ENCODE results near the gene ACD. TPM values are rescaled to one million over a fixed set of nuclear protein-coding genes. Genes with fewer than 3 reads are reported as not detected.

Gene ACD
- total RNA-seq, 1 experiment from 2014 or later: 34.1 TPM

GRCh38 chr16:67651039-67651438, 9.0 kb downstream of the ACD start:
- H3K18ac ChIP-seq (ENCODE audit: insufficient read length, low read depth, low read length): no peak overlapping the region

More at GRCh38 chr16:67651039-67651438, 9.0 kb downstream of the ACD start:
- no peaks in the 10 kb centered on the region; the same call in 1 of the 2 replicates for H3K27me3 ChIP-seq (ENCODE audit: insufficient read depth, low read length)
- H3K23ac ChIP-seq (ENCODE audit: insufficient read length, low read depth, low read length): no peak overlapping the region
- H2BK12ac ChIP-seq (ENCODE audit: insufficient read length, low read depth, low read length): no peak overlapping the region
- H4K91ac ChIP-seq (ENCODE audit: insufficient read length, low read depth, low read length): no peak overlapping the region
- no peaks in the 10 kb centered on the region for H3K79me1 ChIP-seq (ENCODE audit: insufficient read depth, low read depth, low read length, poor library complexity, severe bottlenecking)
- Mint-ChIP-seq H3K36me3 (ENCODE audit: insufficient read depth in 1 of 3, low read depth in 3 of 3) (peaks cover 12 to 41% (median 39%) of the 10 kb centered on the region in 3 experiments), H3K4me1 (peaks cover 2 to 6% of the 10 kb centered on the region in 2 experiments; a peak in 3 of 4 replicates), H3K27me3 (ENCODE audit: low read depth) (peaks cover 5% of the 10 kb centered on the region), H3K4me3 (no peak overlapping the region), H3K9me3 (no peaks in the 10 kb centered on the region; a peak in 1 of 5 replicates), H3K27ac (no peak overlapping the region)
- no peak overlapping the region for H3K27ac ChIP-seq (ENCODE audit: insufficient read length, low read depth, low read length)
- no peak overlapping the region for H4K5ac ChIP-seq (ENCODE audit: insufficient read length, low read depth, low read length)
- no peak overlapping the region for H3K4me2 ChIP-seq (ENCODE audit: insufficient read depth, insufficient read length, low read length)
- peaks cover 3% of the 10 kb centered on the region for H3K23me2 ChIP-seq (ENCODE audit: insufficient read length, low read depth, low read length, poor library complexity, severe bottlenecking)
- DNase-seq: no peak
- whole genome bisulfite sequencing (ENCODE audit: extremely low coverage, insufficient read length, low lambda C conversion rate): no CpG with 5 or more reads among the region's 7 CpGs
- H3K56ac ChIP-seq (ENCODE audit: insufficient read length, low read depth, low read length): no peak overlapping the region
- H2BK15ac ChIP-seq (ENCODE audit: low read depth, low read length): no peak overlapping the region
- H2BK5ac ChIP-seq (ENCODE audit: insufficient read length, low read length): no peak overlapping the region
- no peaks in the 10 kb centered on the region for H3K4me1 ChIP-seq (ENCODE audit: insufficient read depth, low read length)
- H3K79me2 ChIP-seq (ENCODE audit: insufficient read depth, low read length): no peaks in the 10 kb centered on the region
- H4K20me1 ChIP-seq (ENCODE audit: control insufficient read depth, insufficient read depth, insufficient read length): no peaks in the 10 kb centered on the region
- no peak overlapping the region for H2BK20ac ChIP-seq (ENCODE audit: low read depth, low read length, poor library complexity, severe bottlenecking)
- no peak overlapping the region for H3K9ac ChIP-seq (ENCODE audit: extremely low read depth, insufficient read length, low read length)
- no peak overlapping the region for H4K8ac ChIP-seq (replicated peaks; ENCODE audit: insufficient read length, low read depth, low read length)
- no peak overlapping the region for H3K4ac ChIP-seq (ENCODE audit: low read depth, low read length)
- no peak overlapping the region for H2BK120ac ChIP-seq (ENCODE audit: low read depth, low read length, poor library complexity, severe bottlenecking)
- H3K14ac ChIP-seq (ENCODE audit: insufficient read depth, low read length): no peak overlapping the region
- TF ChIP-seq CTCF (conservative IDR thresholded peaks at IDR 0.05): no peak
- H3T11ph ChIP-seq (ENCODE audit: low read length): no peak overlapping the region
- H2AFZ ChIP-seq (ENCODE audit: low read length): no peak overlapping the region
- H2AK5ac ChIP-seq (ENCODE audit: insufficient read length, low read length): no peak overlapping the region
- no peaks in the 10 kb centered on the region for H3K9me3 ChIP-seq (ENCODE audit: control insufficient read depth, low read depth, low read length)

Measured in H9 (cell line).